ENCODE measurements around the gene SH3PXD2B.

Gene SH3PXD2B

GRCh38 chr5:172497591-172498255 lies 43.4 kb upstream of the SH3PXD2B start:
- H3K79me2 ChIP-seq (ENCODE audit: control insufficient read depth, low read length), result no peaks in the 10 kb centered on the region
- no peak overlapping the region for H3K4me2 ChIP-seq (ENCODE audit: low read length)
- peaks cover 3% of the 10 kb centered on the region for H3K4me1 ChIP-seq (ENCODE audit: control insufficient read depth, low read length)
- no peaks in the 10 kb centered on the region for H3F3A ChIP-seq (ENCODE audit: control insufficient read depth, insufficient read depth)
- no peaks in the 10 kb centered on the region for H3K9me2 ChIP-seq (replicated peaks; ENCODE audit: control insufficient read depth, low read length)
- no peaks in the 10 kb centered on the region for H3K36me3 ChIP-seq (ENCODE audit: control insufficient read depth, low read length)
- no peaks in the 10 kb centered on the region for H4K20me1 ChIP-seq (ENCODE audit: control insufficient read depth, insufficient read depth, low read depth, low read length)
- no peak overlapping the region for H3K4me3 ChIP-seq (ENCODE audit: low read length)
- TF ChIP-seq CTCF (IDR thresholded peaks at IDR 0.05; ENCODE audit: low read depth, low read length, poor library complexity, severe bottlenecking) (no peak), EZH2phosphoT487 (IDR thresholded peaks at IDR 0.05; ENCODE audit: borderline replicate concordance, low read length) (no peak)
- H3K27me3 ChIP-seq (ENCODE audit: control insufficient read depth, low read length), result peaks cover 22% of the 10 kb centered on the region
- 0 out of 2 replicates have a peak, but pooled peaks cover 5% of the 10 kb centered on the region for H3K9me3 ChIP-seq (ENCODE audit: control insufficient read depth, insufficient read depth, low read length)
- H3K27ac ChIP-seq (ENCODE audit: low read depth, low read length), result no peak overlapping the region

- no peaks in the 10 kb centered on the region for H3K9me2 ChIP-seq (replicated peaks; ENCODE audit: control insufficient read depth, low read length)
- H3K27me3 ChIP-seq (ENCODE audit: control insufficient read depth, low read length), result peaks cover 22% of the 10 kb centered on the region
- H3F3A ChIP-seq (ENCODE audit: control insufficient read depth, insufficient read depth), result no peaks in the 10 kb centered on the region
- no peaks in the 10 kb centered on the region for H4K20me1 ChIP-seq (ENCODE audit: control insufficient read depth, insufficient read depth, low read depth, low read length)
- H3K36me3 ChIP-seq (ENCODE audit: control insufficient read depth, low read length), result no peaks in the 10 kb centered on the region
- H3K27ac ChIP-seq (ENCODE audit: low read depth, low read length), result no peak overlapping the region
- no peak overlapping the region for H3K4me2 ChIP-seq (ENCODE audit: low read length)
- H3K4me3 ChIP-seq (ENCODE audit: low read length), result no peak overlapping the region
- H3K4me1 ChIP-seq (ENCODE audit: control insufficient read depth, low read length), result peaks cover 12% of the 10 kb centered on the region
- TF ChIP-seq EZH2phosphoT487 (IDR thresholded peaks at IDR 0.05; ENCODE audit: borderline replicate concordance, low read length) (no peak), CTCF (IDR thresholded peaks at IDR 0.05; ENCODE audit: low read depth, low read length, poor library complexity, severe bottlenecking) (no peak)
- no peaks in the 10 kb centered on the region for H3K79me2 ChIP-seq (ENCODE audit: control insufficient read depth, low read length)
- 0 out of 2 replicates have a peak, but pooled peaks cover 5% of the 10 kb centered on the region for H3K9me3 ChIP-seq (ENCODE audit: control insufficient read depth, insufficient read depth, low read length)
Observed at GRCh38 chr5:172496671-172497371, 42.5 kb upstream of the SH3PXD2B start.

GRCh38 chr5:172494630-172495505 lies 40.5 kb upstream of the SH3PXD2B start:
- H3K27me3 ChIP-seq (ENCODE audit: control insufficient read depth, low read length), result peaks cover 22% of the 10 kb centered on the region
- TF ChIP-seq CTCF (IDR thresholded peaks at IDR 0.05; ENCODE audit: low read depth, low read length, poor library complexity, severe bottlenecking) (no peak), EZH2phosphoT487 (IDR thresholded peaks at IDR 0.05; ENCODE audit: borderline replicate concordance, low read length) (no peak)
- no peaks in the 10 kb centered on the region; the same call in 1 of the 2 replicates for H4K20me1 ChIP-seq (ENCODE audit: control insufficient read depth, insufficient read depth, low read depth, low read length)
- H3K79me2 ChIP-seq (ENCODE audit: control insufficient read depth, low read length), result no peaks in the 10 kb centered on the region
- H3K4me2 ChIP-seq (ENCODE audit: low read length), result no peak overlapping the region
- H3K9me2 ChIP-seq (replicated peaks; ENCODE audit: control insufficient read depth, low read length), result no peaks in the 10 kb centered on the region
- no peaks in the 10 kb centered on the region for H3F3A ChIP-seq (ENCODE audit: control insufficient read depth, insufficient read depth)
- no peaks in the 10 kb centered on the region for H3K36me3 ChIP-seq (ENCODE audit: control insufficient read depth, low read length)
- H3K4me3 ChIP-seq (ENCODE audit: low read length), result no peak overlapping the region
- 0 out of 2 replicates have a peak, but pooled peaks cover 5% of the 10 kb centered on the region for H3K9me3 ChIP-seq (ENCODE audit: control insufficient read depth, insufficient read depth, low read length)
- peaks cover 31% of the 10 kb centered on the region for H3K4me1 ChIP-seq (ENCODE audit: control insufficient read depth, low read length)
- no peak overlapping the region for H3K27ac ChIP-seq (ENCODE audit: low read depth, low read length)
